Measurements from ENCODE around the gene MKI67.
"Not testable (repeated sequence)": the region's sequence is repeated elsewhere in the genome, so short reads cannot be mapped to it uniquely, and the experiment has no call there.

The MKI67 gene

GRCh38 chr10:128103229-128103714 lies 23.0 kb downstream of the MKI67 start:
- no peak for DNase-seq (ENCODE audit: low read depth in 3 of 3)

GRCh38 chr10:128102480-128103228 lies 23.6 kb downstream of the MKI67 start:
- DNase-seq (ENCODE audit: low read depth in 3 of 3): no peak

- no peak for DNase-seq (ENCODE audit: low read depth in 3 of 3)
These were observed 24.3 kb downstream of the MKI67 start for GRCh38 chr10:128101901-128102300.

- no peak for DNase-seq (ENCODE audit: low read depth in 3 of 3)
These were observed 26.3 kb downstream of the MKI67 start for GRCh38 chr10:128099901-128100300.

- DNase-seq (ENCODE audit: low read depth in 3 of 3): no peak
These were observed 27.6 kb downstream of the MKI67 start for GRCh38 chr10:128098631-128099030.

- no peak for DNase-seq (ENCODE audit: low read depth in 3 of 3)
These were observed 28.4 kb downstream of the MKI67 start for GRCh38 chr10:128097783-128098182.

GRCh38 chr10:128096486-128097199 lies 29.6 kb downstream of the MKI67 start:
- no peak for DNase-seq (ENCODE audit: low read depth in 3 of 3)

GRCh38 chr10:128095753-128096469 lies 30.3 kb downstream of the MKI67 start:
- no peak for DNase-seq (ENCODE audit: low read depth in 3 of 3)

GRCh38 chr10:128095027-128095752 lies 31.0 kb downstream of the MKI67 start:
- no peak for DNase-seq (ENCODE audit: low read depth in 3 of 3)

GRCh38 chr10:128094596-128094995 lies 31.6 kb downstream of the MKI67 start:
- not testable (repeated sequence) for DNase-seq (ENCODE audit: low read depth in 3 of 3)

GRCh38 chr10:128092454-128092853 lies 33.8 kb downstream of the MKI67 start:
- no peak for DNase-seq (ENCODE audit: low read depth in 3 of 3)

GRCh38 chr10:128091636-128092210 lies 34.5 kb downstream of the MKI67 start:
- DNase-seq (ENCODE audit: low read depth in 3 of 3): no peak

GRCh38 chr10:128087884-128088709 lies 38.1 kb downstream of the MKI67 start:
- no peak for DNase-seq (ENCODE audit: low read depth in 3 of 3)

GRCh38 chr10:128087146-128087883 lies 38.9 kb downstream of the MKI67 start:
- no peak for DNase-seq (ENCODE audit: low read depth in 3 of 3)

GRCh38 chr10:128086003-128086863 lies 40.0 kb downstream of the MKI67 start:
- DNase-seq (ENCODE audit: low read depth in 3 of 3): no peak

GRCh38 chr10:128084991-128085390 lies 41.2 kb downstream of the MKI67 start:
- no peak for DNase-seq (ENCODE audit: low read depth in 3 of 3)

GRCh38 chr10:128084364-128084763 lies 41.9 kb downstream of the MKI67 start:
- no peak for DNase-seq (ENCODE audit: low read depth in 3 of 3)

- no peak for DNase-seq (ENCODE audit: low read depth in 3 of 3)
These were observed 42.9 kb downstream of the MKI67 start for GRCh38 chr10:128083191-128083895.

Measured in stimulated activated CD4-positive, alpha-beta T cell treated with anti-CD3 and anti-CD28 coated beads, TNF-alpha, amount 100 ng/mL, for 48 hours (primary cell).